Measurements from ENCODE around the gene AP1S2. TPM values are rescaled to one million over a fixed set of nuclear protein-coding genes. Genes with fewer than 3 reads are reported as not detected.

Gene AP1S2
- total and polyA plus RNA-seq, 2 of the 8 experiments (the other 6 are each of a cell fraction or from before 2014, with no cell fraction given) = 88.2 to 237 TPM

GRCh38 chrX:15825936-15826335 lies 28.7 kb downstream of the AP1S2 start (continued):
- no peak for TF ChIP-seq SUZ12 (IDR thresholded peaks at IDR 0.05; ENCODE audit: low read length)
